Lower leg skin (tissue), 4 donors: Measurements from ENCODE around the gene BTC. TPM values are rescaled to one million over a fixed set of nuclear protein-coding genes. Genes with fewer than 3 reads are reported as not detected.
"Not testable (repeated sequence)": the region's sequence is repeated elsewhere in the genome, so short reads cannot be mapped to it uniquely, and the experiment has no call there.

Source experiments
- DNase-seq, 2 donors: peaks; one replicate each; pipeline ENCODE4 v3.0.0-alpha.2; 2019; ENCODE audit warnings: low spot score in 2 of 2
- H3K4me3 ChIP-seq: fragments of 200-600 bp; sonication (generic); 2 replicates; pipeline ENCODE4 v1.5.1; 2017; ENCODE audit warnings: mild to moderate bottlenecking, low read depth; ENCODE audit not compliant: poor library complexity, severe bottlenecking
- POLR2A ChIP-seq, 2 donors: fragments of 450-650 bp; IDR thresholded peaks; one replicate each; pipeline ENCODE4 v1.6.1; 2016 to 2017; ENCODE audit warnings: antibody characterized with exemption in 2 of 2, mild to moderate bottlenecking in 1 of 2, moderate library complexity in 1 of 2
- whole genome bisulfite sequencing, 2 donors: methylation state at CpG; one replicate each; pipeline ENCODE4 v1.1.5; 2018; 5-methylcytosine and 5-hydroxymethylcytosine counted together
- intact Hi-C: fragments of 100-400 bp; cut with DNase I; formaldehyde crosslinking; loops from one replicate; pipeline ENCODE4 v1.15.0; 2023; ENCODE audit warnings: low total_unique reads
- total RNA-seq, 4 donors: library from RNA; depleted of rRNA; stranded (reverse); fragments of >200 nt; gene quantifications; one replicate each; pipeline ENCODE4 v1.1.0, GENCODE V29; 2016
- TF ChIP-seq, protein P1 (sequence below), 3 donors: fragments of 450-650 bp; IDR thresholded peaks; one replicate each; pipeline ENCODE4 v1.5.1; 2016; ENCODE audit warnings: antibody characterized with exemption in 3 of 3, mild to moderate bottlenecking in 3 of 3, moderate library complexity in 2 of 3

Gene BTC
- total RNA-seq, 4 donors from 2014 or later, result 35.7 to 99.6 (median 54.9) TPM

DNA sequence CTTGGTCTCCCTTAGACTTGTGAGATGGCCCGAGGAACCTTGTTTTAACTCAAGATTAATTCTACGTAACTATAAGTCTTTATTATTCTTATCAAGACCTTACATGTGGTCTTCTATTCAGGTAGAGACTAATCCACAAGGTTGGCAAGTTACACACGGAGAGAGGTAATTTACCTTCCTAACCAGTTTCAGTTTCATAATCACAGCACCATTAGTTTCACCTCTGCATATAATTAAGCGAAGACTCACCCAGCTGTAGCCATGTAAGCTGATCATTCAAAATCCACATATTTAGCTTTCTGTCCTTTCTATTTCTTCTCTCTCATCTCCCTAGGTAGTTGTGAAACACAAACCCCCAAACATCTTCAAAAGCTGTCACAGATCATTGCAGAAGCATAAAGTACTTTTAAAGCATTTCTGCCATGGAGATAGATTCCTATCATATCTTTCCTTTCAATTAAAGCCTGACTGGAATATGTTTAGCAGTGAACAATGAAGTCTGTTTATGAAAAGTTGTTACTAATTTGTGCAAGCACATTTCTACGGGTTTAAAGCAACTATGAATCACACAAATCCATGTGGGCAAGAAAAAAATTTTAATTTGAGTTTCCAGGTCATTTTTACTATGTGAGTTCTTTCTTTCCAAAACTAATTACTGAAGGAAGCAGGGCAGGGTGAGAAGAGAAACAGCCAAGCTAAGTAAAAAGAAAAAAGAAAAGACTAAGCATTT lies 78.5 kb downstream of the BTC start:
- DNase-seq, result no peak
- intact Hi-C loops, result no loop called here
- TF ChIP-seq, protein P1, sequence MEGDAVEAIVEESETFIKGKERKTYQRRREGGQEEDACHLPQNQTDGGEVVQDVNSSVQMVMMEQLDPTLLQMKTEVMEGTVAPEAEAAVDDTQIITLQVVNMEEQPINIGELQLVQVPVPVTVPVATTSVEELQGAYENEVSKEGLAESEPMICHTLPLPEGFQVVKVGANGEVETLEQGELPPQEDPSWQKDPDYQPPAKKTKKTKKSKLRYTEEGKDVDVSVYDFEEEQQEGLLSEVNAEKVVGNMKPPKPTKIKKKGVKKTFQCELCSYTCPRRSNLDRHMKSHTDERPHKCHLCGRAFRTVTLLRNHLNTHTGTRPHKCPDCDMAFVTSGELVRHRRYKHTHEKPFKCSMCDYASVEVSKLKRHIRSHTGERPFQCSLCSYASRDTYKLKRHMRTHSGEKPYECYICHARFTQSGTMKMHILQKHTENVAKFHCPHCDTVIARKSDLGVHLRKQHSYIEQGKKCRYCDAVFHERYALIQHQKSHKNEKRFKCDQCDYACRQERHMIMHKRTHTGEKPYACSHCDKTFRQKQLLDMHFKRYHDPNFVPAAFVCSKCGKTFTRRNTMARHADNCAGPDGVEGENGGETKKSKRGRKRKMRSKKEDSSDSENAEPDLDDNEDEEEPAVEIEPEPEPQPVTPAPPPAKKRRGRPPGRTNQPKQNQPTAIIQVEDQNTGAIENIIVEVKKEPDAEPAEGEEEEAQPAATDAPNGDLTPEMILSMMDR (IDR thresholded peaks at IDR 0.05), result no peak
- TF ChIP-seq POLR2A (IDR thresholded peaks at IDR 0.05), result no peak
- 31 to 37% methylated on average over 5 of the region's 5 CpGs for WGBS, 2 donors
- no peak overlapping the region for H3K4me3 ChIP-seq

DNA sequence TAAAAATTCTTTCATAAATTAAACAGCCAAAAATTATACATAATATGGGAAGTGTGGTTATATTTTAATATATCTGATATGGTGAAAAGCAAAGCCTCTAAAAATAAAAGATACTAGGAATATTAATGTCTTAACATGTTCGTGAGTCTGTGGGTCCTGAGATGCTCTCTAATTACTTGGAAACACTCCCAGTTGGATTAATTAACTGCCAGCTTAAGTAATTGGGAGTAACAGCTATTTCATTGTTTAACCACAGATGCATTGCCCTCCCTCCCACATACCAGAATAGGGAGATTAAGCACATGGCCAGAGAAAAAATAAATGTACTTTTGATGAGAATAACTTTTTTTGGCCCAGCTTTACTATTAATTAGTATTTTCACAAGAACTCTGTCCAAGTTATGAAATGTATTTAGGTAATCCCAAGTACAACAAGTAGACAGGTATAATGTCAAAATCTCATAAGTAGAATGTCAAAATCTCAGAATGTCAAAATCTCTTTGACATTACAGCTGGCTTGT lies 79.7 kb downstream of the BTC start:
- no peak overlapping the region for H3K4me3 ChIP-seq
- DNase-seq, result no peak
- intact Hi-C loops, result no loop called here
- TF ChIP-seq, protein P1 (IDR thresholded peaks at IDR 0.05), result no peak
- TF ChIP-seq POLR2A (IDR thresholded peaks at IDR 0.05), result no peak
- 26 to 30% methylated on average over 1 of the region's 1 CpG for WGBS, 2 donors

DNA sequence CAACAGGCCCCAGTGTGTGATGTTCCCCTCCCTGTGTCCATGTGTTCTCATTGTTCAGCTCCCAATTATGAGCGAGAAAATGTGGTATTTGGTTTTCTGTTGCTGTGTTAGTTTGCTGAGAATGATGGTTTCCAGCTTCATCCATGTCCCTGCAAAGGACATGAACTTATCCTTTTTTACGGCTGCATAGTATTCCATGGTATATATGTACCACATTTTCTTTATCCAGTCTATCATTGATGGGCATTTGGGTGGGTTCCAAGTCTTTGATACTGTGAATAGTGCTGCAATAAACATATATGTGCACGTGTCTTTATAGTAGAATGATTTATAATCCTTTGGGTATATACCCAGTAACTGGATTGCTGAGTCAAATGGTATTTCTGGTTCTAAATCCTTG lies 86.2 kb downstream of the BTC start:
- 78 to 91% methylated on average over 3 of the region's 3 CpGs for WGBS, 2 donors
- H3K4me3 ChIP-seq, DNase-seq, intact Hi-C loops: not testable (repeated sequence)

Other genes with a start within 250 kb of the BTC start
- 10 to 100 TPM in 2 of 4 donors, 1 to 10 TPM in 2; 7.1 to 28.0 (median 10.9) TPM for gene PARM1, start 138.6 kb upstream of the BTC start, total RNA-seq